ENCODE results near the gene ANXA4.
"Not testable (repeated sequence)": the region's sequence is repeated elsewhere in the genome, so short reads cannot be mapped to it uniquely, and the experiment has no call there.

Gene ANXA4

GRCh38 chr2:69725706-69726360, 16.1 kb upstream of the ANXA4 start:
- TF ChIP-seq EZH2 (IDR thresholded peaks at IDR 0.05) = no peak
- DNase-seq (ENCODE audit: low read depth, low spot score) = no peak
- no peak overlapping the region for H3K27ac ChIP-seq
- H3K4me3 ChIP-seq = no peak overlapping the region
- H3K9me3 ChIP-seq (ENCODE audit: low read depth, low read length) = no peaks in the 10 kb centered on the region
- no peak overlapping the region for H3K9ac ChIP-seq (ENCODE audit: insufficient read length)
- no peaks in the 10 kb centered on the region for H3K36me3 ChIP-seq (ENCODE audit: insufficient read depth, low read length)

GRCh38 chr2:69729266-69729665, 12.7 kb upstream of the ANXA4 start:
- H3K9me3 ChIP-seq (ENCODE audit: low read depth, low read length) = no peaks in the 10 kb centered on the region
- no peak overlapping the region for H3K27ac ChIP-seq
- TF ChIP-seq EZH2 (IDR thresholded peaks at IDR 0.05) = no peak
- no peak for TF ChIP-seq FOXP2 (optimal IDR thresholded peaks at IDR 0.05; ENCODE audit: control extremely low read depth, extremely low read length, insufficient read depth)
- TF ChIP-seq POLR2AphosphoS5 (IDR thresholded peaks at IDR 0.05; ENCODE audit: borderline replicate concordance, low read depth, low read length) = no peak
- H3K4me3 ChIP-seq = no peak overlapping the region
- DNase-seq (ENCODE audit: low read depth, low spot score) = no peak
- no peaks in the 10 kb centered on the region for H3K36me3 ChIP-seq (ENCODE audit: insufficient read depth, low read length)
- no peak overlapping the region for H3K9ac ChIP-seq (ENCODE audit: insufficient read length)

DNA sequence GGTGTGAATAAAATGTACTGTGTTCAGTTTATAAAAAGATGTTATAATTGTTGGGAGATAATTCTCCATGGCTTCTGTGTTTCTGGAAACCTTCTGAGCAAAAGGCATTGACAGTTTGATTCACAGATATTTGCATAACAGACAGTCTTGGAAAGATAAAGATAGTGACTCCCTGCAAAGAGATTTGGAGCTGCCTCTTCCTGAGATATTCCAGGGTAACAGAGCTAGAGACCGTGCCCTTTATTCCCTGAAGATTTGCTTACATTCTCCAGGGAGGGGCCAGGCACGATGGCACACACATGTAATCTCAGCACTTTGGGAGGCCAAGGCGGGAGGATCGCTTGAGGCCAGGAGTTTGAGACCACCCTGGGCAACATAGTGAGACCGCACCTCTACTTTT, 12.2 kb upstream of the ANXA4 start:
- no peak for DNase-seq (ENCODE audit: low read depth, low spot score)
- TF ChIP-seq EZH2 (IDR thresholded peaks at IDR 0.05) = no peak
- no peak for TF ChIP-seq POLR2AphosphoS5 (IDR thresholded peaks at IDR 0.05; ENCODE audit: borderline replicate concordance, low read depth, low read length)
- no peak for TF ChIP-seq FOXP2 (optimal IDR thresholded peaks at IDR 0.05; ENCODE audit: control extremely low read depth, extremely low read length, insufficient read depth)
- no peak overlapping the region for H3K9ac ChIP-seq (ENCODE audit: insufficient read length)
- no peaks in the 10 kb centered on the region for H3K9me3 ChIP-seq (ENCODE audit: low read depth, low read length)
- H3K27ac ChIP-seq = no peak overlapping the region
- H3K4me3 ChIP-seq = no peak overlapping the region
- H3K36me3 ChIP-seq (ENCODE audit: insufficient read depth, low read length) = no peaks in the 10 kb centered on the region

- H3K27ac ChIP-seq = no peak overlapping the region
- H3K36me3 ChIP-seq (ENCODE audit: insufficient read depth, low read length) = no peaks in the 10 kb centered on the region
- TF ChIP-seq EZH2 (IDR thresholded peaks at IDR 0.05) (no peak), FOXP2 (optimal IDR thresholded peaks at IDR 0.05; ENCODE audit: control extremely low read depth, extremely low read length, insufficient read depth) (no peak)
- H3K4me3 ChIP-seq = no peak overlapping the region
- DNase-seq (ENCODE audit: low read depth, low spot score) = no peak
- H3K9ac ChIP-seq (ENCODE audit: insufficient read length) = no peak overlapping the region
- no peaks in the 10 kb centered on the region for H3K9me3 ChIP-seq (ENCODE audit: low read depth, low read length)
Observed at GRCh38 chr2:69731147-69731970, 10.6 kb upstream of the ANXA4 start.

DNA sequence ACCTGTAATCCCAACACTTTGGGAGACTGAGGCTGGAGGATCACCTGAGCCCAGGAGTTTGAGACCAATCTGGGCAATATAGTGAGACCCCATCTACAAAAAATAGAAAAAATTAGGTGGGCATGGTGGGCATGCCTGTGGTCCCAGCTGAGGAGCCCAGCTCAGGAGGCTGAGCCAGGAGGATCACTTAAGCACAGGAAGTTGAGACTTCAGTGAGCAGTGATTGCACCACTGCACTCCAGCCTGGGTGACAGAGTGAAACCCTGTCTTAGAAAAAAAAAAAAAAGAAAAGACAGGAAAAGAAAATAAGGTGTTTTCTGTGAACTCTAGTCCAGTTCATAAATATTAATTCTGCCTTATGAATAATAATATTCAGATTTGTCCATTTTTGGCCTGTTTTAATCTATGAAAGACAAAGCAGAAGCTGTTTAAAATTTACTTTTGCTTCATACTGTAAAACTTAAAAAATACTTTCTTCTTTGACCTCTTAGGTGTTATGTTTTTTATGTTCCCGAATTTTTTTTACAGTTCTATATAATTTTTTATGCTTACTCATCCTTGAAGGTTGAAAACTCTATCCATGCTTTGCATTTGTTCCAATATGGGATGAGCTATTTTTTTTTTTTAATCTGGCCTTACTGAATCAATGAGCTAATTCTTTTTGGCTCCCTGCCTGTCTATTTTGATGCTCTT, 8.4 kb upstream of the ANXA4 start:
- H3K36me3 ChIP-seq (ENCODE audit: insufficient read depth, low read length) = no peaks in the 10 kb centered on the region
- no peak overlapping the region for H3K9ac ChIP-seq (ENCODE audit: insufficient read length)
- H3K9me3 ChIP-seq (ENCODE audit: low read depth, low read length) = no peaks in the 10 kb centered on the region
- no peak for TF ChIP-seq FOXP2 (optimal IDR thresholded peaks at IDR 0.05; ENCODE audit: control extremely low read depth, extremely low read length, insufficient read depth)
- no peak for TF ChIP-seq POLR2AphosphoS5 (IDR thresholded peaks at IDR 0.05; ENCODE audit: borderline replicate concordance, low read depth, low read length)
- TF ChIP-seq EZH2 (IDR thresholded peaks at IDR 0.05) = no peak
- no peak for DNase-seq (ENCODE audit: low read depth, low spot score)
- H3K27ac ChIP-seq = no peak overlapping the region
- H3K4me3 ChIP-seq = no peak overlapping the region

- TF ChIP-seq FOXP2 (optimal IDR thresholded peaks at IDR 0.05; ENCODE audit: control extremely low read depth, extremely low read length, insufficient read depth) (no peak), POLR2AphosphoS5 (IDR thresholded peaks at IDR 0.05; ENCODE audit: borderline replicate concordance, low read depth, low read length) (no peak), EZH2 (IDR thresholded peaks at IDR 0.05) (no peak)
- H3K27ac ChIP-seq = no peak overlapping the region
- H3K9ac ChIP-seq (ENCODE audit: insufficient read length) = no peak overlapping the region
- no peak for DNase-seq (ENCODE audit: low read depth, low spot score)
- no peaks in the 10 kb centered on the region for H3K36me3 ChIP-seq (ENCODE audit: insufficient read depth, low read length)
- no peaks in the 10 kb centered on the region for H3K9me3 ChIP-seq (ENCODE audit: low read depth, low read length)
- no peak overlapping the region for H3K4me3 ChIP-seq
Observed at GRCh38 chr2:69734035-69734611, 7.8 kb upstream of the ANXA4 start.

DNA sequence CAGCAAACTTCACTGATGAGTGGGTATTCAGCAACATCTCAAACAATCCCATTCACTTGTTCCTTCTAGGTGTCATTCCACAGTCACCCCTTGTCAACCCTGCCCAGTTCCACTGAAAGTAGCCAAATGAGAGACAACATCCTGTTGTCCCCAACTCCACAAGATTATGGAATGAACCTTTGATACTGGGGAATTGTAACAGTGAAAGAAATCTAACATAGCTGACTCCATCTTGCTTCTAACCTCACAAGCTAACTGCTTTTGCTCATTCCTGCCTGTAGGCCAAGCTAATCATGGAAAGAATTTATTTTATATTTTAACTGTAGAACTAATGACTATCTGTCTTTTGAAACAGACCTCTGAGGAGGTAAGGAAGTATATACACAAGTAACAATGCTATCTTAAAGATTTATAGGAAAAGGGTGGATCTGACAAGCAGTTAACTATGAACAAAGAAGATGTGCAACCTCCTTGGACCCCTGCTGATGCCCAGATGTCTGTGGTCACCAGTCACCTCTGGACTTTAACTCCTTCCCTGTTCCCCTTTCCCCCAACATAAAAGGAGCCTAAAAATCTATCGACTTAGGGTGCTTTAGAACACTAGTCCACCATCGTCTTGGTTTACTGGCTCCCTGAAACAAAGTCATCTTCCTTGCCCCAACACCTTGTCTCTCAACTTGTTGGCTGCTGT, 6.9 kb upstream of the ANXA4 start:
- H3K9ac ChIP-seq (ENCODE audit: insufficient read length) = no peak overlapping the region

GRCh38 chr2:69735686-69736085, 6.2 kb upstream of the ANXA4 start:
- H3K9ac ChIP-seq (ENCODE audit: insufficient read length) = no peak overlapping the region
- no peak overlapping the region for H3K27ac ChIP-seq
- H3K9me3 ChIP-seq (ENCODE audit: low read depth, low read length) = no peaks in the 10 kb centered on the region
- no peaks in the 10 kb centered on the region for H3K36me3 ChIP-seq (ENCODE audit: insufficient read depth, low read length)
- DNase-seq (ENCODE audit: low read depth, low spot score) = no peak
- H3K4me3 ChIP-seq = no peak overlapping the region
- TF ChIP-seq FOXP2 (optimal IDR thresholded peaks at IDR 0.05; ENCODE audit: control extremely low read depth, extremely low read length, insufficient read depth) (no peak), EZH2 (IDR thresholded peaks at IDR 0.05) (no peak), POLR2AphosphoS5 (IDR thresholded peaks at IDR 0.05; ENCODE audit: borderline replicate concordance, low read depth, low read length) (no peak)

More for the DNA sequence above, 6.9 kb upstream of the ANXA4 start:
- Histone ChIP-seq H3K4me3 (no peak overlapping the region), H3K9me3 (ENCODE audit: low read depth, low read length) (no peaks in the 10 kb centered on the region), H3K27ac (no peak overlapping the region), H3K36me3 (ENCODE audit: insufficient read depth, low read length) (no peaks in the 10 kb centered on the region)
- TF ChIP-seq FOXP2 (optimal IDR thresholded peaks at IDR 0.05; ENCODE audit: control extremely low read depth, extremely low read length, insufficient read depth) = no peak
- no peak for TF ChIP-seq POLR2AphosphoS5 (IDR thresholded peaks at IDR 0.05; ENCODE audit: borderline replicate concordance, low read depth, low read length)
- TF ChIP-seq EZH2 (IDR thresholded peaks at IDR 0.05) = no peak
- DNase-seq (ENCODE audit: low read depth, low spot score) = no peak

GRCh38 chr2:69738149-69738548, 3.8 kb upstream of the ANXA4 start:
- H3K9ac ChIP-seq (ENCODE audit: insufficient read length); H3K36me3 ChIP-seq (ENCODE audit: insufficient read depth, low read length); H3K9me3 ChIP-seq (ENCODE audit: low read depth, low read length); H3K27ac ChIP-seq; H3K4me3 ChIP-seq; DNase-seq (ENCODE audit: low read depth, low spot score): not testable (repeated sequence)

All from SK-N-MC (cell line).